Suprapubic skin (tissue), 4 donors: ENCODE measurements around the gene IP6K1.

ENCODE experiments used
- CTCF ChIP-seq, 2 donors: fragments of 200-600 bp in 1 of 2; fragments of 450-650 bp in 1 of 2; sonication (generic) in 1 of 2; IDR thresholded peaks; one replicate each; pipeline ENCODE4 v1.5.1; 2016 to 2019; ENCODE audit warnings: antibody characterized with exemption in 2 of 2, mild to moderate bottlenecking in 1 of 2, moderate library complexity in 1 of 2
- EP300 ChIP-seq: sonication (generic); formaldehyde crosslinking; IDR thresholded peaks from one replicate; pipeline ENCODE4 v1.6.1; 2017; ENCODE audit warnings: antibody characterized with exemption
- POLR2A ChIP-seq, 2 donors: fragments of 450-650 bp; IDR thresholded peaks; one replicate each; pipeline ENCODE4 v1.6.1; 2017; ENCODE audit warnings: antibody characterized with exemption in 2 of 2, mild to moderate bottlenecking in 2 of 2, moderate library complexity in 2 of 2
- POLR2AphosphoS5 ChIP-seq, 3 donors: sonication (generic); formaldehyde crosslinking; IDR thresholded peaks; one replicate each; pipeline ENCODE4 v1.6.1; 2017; ENCODE audit warnings: antibody characterized with exemption in 3 of 3

GRCh38 chr3:49724586-49724985, 61.8 kb downstream of the IP6K1 start:
- no peak for TF ChIP-seq CTCF (IDR thresholded peaks at IDR 0.05)
- TF ChIP-seq POLR2A (IDR thresholded peaks at IDR 0.05): no peak
- TF ChIP-seq POLR2AphosphoS5 (IDR thresholded peaks at IDR 0.05): no peak
- no peak for TF ChIP-seq EP300
